NCI-H128 (cell line): ENCODE results near the gene IGFALS.

ENCODE experiments used
- DNase-seq: peaks from one replicate; lab custom pipeline; 2025; ENCODE audit not compliant: unreplicated experiment; lab: John Stamatoyannopoulos, UW

IGFALS gene

DNA sequence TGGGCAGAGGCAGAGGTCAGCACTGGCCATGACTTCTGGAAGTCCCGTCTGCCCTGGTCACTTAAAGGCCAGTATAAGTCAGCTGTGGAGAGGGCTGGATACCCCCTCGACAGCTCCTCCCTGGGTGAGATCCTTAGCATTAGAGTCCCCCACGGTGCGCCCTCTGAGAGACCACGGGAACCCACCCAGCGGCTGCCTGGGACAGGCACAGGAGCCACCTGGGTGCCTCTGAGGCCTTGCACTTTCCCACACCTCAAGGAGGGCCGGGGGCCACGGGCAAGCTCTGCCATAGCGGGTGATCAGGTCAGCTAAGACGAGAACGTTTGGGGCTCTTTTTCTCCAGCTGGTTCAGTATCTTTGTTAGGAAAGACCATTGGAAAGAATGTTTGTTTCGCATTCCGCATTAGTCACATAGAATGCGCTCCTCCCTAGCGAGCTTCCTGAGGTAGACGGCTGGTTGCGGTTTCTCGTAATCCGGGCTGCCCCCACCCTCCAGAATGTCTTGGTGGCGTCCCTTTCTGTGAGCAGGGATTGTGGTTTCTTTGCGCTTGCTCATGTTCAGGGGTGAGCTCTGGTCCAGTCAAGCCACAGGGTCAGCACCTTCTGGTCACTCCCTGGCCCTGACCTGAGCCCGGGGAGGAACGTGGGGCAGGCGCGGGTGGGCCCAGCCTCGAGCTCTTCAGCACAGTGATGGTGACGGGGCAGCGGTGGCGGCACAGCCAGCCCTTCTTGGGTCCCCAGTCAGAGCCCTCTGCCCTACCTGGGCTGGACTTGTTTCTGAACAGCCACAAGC, 47.4 kb downstream of the IGFALS start:
- DNase-seq = no peak

DNA sequence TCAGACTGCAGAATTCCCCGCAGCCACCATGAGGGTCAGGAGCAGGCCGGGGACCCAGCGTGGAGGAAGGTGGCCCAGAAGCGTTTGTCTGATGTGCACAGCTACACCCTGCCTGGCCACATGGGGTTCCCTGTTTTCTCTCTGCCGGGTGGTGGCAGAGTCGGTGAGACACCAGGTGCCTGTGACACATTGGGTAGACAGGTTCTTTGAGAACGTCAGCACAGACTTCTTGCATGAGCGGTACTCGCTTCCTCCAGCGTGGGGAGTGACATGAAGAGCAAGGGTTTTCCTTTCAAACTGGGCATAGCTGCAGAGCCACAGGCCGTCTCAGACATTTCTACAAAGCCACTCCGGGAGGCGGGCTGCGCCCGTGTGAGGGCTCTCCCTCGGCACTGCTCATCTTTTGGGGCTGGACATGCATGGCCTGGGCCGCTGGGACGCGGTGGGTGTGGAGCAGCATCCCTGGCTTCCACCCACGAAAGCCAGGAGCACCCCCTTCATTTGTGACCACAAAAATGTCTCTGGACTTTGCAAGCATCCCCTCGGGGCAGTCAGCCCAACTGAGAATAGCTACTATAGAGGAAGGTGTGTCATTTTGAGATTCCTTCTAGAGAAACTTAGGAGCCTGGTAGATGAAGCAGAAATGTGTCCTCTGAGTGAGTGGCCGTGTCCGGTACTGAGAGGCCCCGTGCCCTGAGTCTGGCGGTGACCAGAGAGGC, 48.2 kb downstream of the IGFALS start:
- DNase-seq = no peak

DNA sequence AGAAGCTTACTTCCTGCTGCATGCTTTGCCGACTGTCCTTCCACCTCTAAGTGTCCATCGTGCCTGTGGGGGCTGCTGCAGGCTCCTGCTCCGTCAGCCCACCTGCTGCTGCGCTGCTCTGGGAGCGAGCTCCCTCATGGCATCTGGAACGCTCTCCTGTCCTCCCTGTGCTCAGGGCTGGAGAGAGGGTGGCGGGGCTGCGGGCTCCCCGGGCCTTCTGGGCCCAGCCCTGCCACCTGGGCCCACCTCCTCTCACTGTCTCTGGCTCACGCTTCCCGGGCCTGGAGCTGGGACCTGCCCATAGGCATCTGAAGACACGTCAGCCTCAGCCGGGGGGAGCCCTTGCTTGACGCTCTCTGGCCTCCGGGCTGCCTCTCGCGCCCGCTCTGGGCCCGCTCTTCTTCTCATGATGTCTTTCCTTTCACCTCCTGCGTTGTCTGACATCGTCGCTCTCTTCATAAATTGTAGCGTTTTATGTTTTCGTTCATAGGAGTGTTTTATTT, 49.1 kb downstream of the IGFALS start:
- DNase-seq = no peak

DNA sequence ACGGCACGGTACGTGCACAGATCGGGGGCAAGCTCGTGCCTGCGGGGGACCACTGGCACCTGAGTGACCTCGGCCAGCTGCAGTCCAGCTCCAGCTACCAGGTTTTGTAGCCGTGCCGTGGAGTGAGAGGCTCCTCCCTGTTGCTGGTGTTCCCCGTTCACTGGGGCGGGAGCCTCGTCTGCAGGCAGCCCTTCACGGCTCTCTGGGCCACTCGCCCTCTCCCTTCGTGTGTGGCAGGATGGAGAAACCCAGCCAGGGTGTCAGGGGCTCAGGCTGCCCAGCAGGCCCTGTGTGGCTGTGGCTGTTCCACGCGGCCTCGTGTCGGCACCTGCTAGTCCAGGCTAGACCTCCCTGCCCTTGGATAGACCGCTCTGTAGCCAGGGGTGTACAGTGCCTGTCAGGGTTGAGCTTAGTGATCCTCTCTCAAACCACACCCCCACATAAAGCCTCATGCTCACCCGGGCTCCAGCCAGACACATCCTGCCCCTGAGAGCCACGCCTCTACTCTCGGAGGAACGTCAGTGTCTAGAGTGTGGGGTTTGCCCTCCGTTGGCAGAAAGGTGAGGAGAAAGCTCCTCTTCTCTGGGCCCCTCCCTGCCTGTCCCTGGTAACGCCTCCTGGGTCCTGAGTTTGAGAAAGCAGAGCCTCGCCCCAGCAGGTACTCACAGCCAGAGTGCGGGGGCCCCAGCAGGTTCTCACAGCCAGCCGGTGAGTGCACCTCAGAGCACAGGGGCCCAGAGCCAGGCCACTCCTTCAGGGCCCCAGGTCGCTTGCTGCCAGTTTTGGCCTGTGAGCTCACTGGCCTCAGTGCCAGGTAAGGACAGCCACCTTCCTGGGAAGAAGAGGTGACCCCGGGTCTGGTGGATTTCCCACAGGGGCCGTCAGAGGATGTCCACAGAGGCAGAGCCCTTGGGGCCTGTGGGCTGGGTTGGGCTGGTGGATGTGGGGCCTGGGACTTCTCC, 49.8 kb downstream of the IGFALS start:
- no peak for DNase-seq

- no peak for DNase-seq
Observed at GRCh38 chr16:1741553-1742165, 51.8 kb downstream of the IGFALS start.

- DNase-seq = no peak
Observed at GRCh38 chr16:1740781-1741490, 52.6 kb downstream of the IGFALS start.
